ENCODE results near the gene CHURC1. TPM values are rescaled to one million over a fixed set of nuclear protein-coding genes. Genes with fewer than 3 reads are reported as not detected.

The CHURC1 gene
- total and polyA plus RNA-seq, 2 experiments from 2014 or later, result 42.0 to 218 TPM

DNA sequence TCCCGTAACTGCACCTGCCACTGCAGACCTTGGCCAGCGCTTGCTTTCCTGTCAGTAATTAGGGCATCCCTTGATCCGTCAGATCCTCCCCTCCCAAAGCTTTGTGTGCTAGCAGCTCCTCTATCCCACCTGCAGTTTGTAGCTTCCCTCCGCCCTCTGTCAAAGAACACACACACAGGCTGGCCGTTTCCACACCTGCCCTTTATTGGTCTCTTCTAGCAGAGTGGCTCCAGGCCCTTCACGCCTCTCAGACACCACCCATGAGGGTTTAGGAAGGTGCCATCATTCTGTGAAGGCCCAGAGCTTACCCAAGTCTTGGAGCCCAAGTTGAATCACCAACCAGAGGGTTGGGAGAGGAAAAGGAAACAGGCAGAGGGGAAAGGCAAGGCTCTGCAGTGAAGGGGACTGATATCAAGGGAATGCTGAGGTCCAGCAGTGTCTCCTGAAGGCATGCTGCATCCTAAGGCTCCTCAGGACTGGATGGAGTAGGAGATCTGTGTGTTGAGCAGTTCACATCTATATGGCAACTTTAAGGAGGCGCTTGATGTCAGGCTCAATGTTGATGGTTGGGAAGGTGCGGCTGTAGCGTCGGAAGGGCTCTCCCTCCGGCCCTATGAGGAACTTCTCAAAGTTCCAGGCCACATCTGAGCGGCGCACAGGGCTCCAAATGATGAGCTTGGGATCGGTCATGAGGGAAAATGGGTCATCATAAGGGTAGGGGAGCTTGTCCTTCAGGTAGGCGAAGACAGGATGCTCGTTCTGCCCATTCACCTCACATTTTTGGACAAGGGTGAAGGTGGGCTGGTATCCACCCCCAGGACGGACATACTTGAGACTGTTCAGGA is 24.9 kb downstream of the CHURC1 start:
- H3K4me3 Mint-ChIP-seq, result no peak overlapping the region
- Histone ChIP-seq H3K27ac (ENCODE audit: low read depth) (no peak overlapping the region), H3K4me2 (no peak overlapping the region), H3K9me2 (ENCODE audit: insufficient read depth) (no peaks in the 10 kb centered on the region), H3K79me2 (replicated peaks; ENCODE audit: insufficient read depth) (no peaks in the 10 kb centered on the region), H3K27me3 (ENCODE audit: insufficient read depth) (no peaks in the 10 kb centered on the region), H3K4me1 (ENCODE audit: insufficient read depth) (peaks cover 20% of the 10 kb centered on the region), H3K36me3 (ENCODE audit: insufficient read depth) (0 out of 2 replicates have a peak, but pooled peaks cover 4% of the 10 kb centered on the region), H3K4me3 (no peak overlapping the region), H2AFZ (no peak overlapping the region), H3F3A (replicated peaks; ENCODE audit: low read depth) (no peaks in the 10 kb centered on the region), H4K20me1 (replicated peaks; ENCODE audit: insufficient read depth) (peaks cover 4% of the 10 kb centered on the region; the same call in 1 of the 2 replicates)
- TF ChIP-seq EZH2phosphoT487 (IDR thresholded peaks at IDR 0.05; ENCODE audit: unreplicated experiment), result no peak
- no peak for TF ChIP-seq JUNB (IDR thresholded peaks at IDR 0.05; ENCODE audit: unreplicated experiment)
- TF ChIP-seq ZNF331 (CRISPR knock-in tag; IDR thresholded peaks at IDR 0.05; ENCODE audit: low read depth), result no peak
- no peak for TF ChIP-seq EZH2 (IDR thresholded peaks at IDR 0.05; ENCODE audit: low read depth, unreplicated experiment)
- no peak for TF ChIP-seq ZNF114 (CRISPR knock-in tag; IDR thresholded peaks at IDR 0.05)
- TF ChIP-seq ETS1 (IDR thresholded peaks at IDR 0.05), result no peak
- TF ChIP-seq, protein P1, sequence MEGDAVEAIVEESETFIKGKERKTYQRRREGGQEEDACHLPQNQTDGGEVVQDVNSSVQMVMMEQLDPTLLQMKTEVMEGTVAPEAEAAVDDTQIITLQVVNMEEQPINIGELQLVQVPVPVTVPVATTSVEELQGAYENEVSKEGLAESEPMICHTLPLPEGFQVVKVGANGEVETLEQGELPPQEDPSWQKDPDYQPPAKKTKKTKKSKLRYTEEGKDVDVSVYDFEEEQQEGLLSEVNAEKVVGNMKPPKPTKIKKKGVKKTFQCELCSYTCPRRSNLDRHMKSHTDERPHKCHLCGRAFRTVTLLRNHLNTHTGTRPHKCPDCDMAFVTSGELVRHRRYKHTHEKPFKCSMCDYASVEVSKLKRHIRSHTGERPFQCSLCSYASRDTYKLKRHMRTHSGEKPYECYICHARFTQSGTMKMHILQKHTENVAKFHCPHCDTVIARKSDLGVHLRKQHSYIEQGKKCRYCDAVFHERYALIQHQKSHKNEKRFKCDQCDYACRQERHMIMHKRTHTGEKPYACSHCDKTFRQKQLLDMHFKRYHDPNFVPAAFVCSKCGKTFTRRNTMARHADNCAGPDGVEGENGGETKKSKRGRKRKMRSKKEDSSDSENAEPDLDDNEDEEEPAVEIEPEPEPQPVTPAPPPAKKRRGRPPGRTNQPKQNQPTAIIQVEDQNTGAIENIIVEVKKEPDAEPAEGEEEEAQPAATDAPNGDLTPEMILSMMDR (conservative IDR thresholded peaks at IDR 0.05; ENCODE audit: low read depth in 2 of 2), result no peak
- no peak for TF ChIP-seq POLR2AphosphoS5 (IDR thresholded peaks at IDR 0.05; ENCODE audit: low read depth)
- TF ChIP-seq CREB1 (CRISPR knock-in tag; IDR thresholded peaks at IDR 0.05; ENCODE audit: low read depth), result no peak
- TF ChIP-seq STAT1 (IDR thresholded peaks at IDR 0.05; ENCODE audit: unreplicated experiment), result no peak
- no peak for TF ChIP-seq REST (IDR thresholded peaks at IDR 0.05; ENCODE audit: unreplicated experiment)
- TF ChIP-seq NANOG (IDR thresholded peaks at IDR 0.05; ENCODE audit: borderline replicate concordance), result no peak
- TF ChIP-seq, protein P2, sequence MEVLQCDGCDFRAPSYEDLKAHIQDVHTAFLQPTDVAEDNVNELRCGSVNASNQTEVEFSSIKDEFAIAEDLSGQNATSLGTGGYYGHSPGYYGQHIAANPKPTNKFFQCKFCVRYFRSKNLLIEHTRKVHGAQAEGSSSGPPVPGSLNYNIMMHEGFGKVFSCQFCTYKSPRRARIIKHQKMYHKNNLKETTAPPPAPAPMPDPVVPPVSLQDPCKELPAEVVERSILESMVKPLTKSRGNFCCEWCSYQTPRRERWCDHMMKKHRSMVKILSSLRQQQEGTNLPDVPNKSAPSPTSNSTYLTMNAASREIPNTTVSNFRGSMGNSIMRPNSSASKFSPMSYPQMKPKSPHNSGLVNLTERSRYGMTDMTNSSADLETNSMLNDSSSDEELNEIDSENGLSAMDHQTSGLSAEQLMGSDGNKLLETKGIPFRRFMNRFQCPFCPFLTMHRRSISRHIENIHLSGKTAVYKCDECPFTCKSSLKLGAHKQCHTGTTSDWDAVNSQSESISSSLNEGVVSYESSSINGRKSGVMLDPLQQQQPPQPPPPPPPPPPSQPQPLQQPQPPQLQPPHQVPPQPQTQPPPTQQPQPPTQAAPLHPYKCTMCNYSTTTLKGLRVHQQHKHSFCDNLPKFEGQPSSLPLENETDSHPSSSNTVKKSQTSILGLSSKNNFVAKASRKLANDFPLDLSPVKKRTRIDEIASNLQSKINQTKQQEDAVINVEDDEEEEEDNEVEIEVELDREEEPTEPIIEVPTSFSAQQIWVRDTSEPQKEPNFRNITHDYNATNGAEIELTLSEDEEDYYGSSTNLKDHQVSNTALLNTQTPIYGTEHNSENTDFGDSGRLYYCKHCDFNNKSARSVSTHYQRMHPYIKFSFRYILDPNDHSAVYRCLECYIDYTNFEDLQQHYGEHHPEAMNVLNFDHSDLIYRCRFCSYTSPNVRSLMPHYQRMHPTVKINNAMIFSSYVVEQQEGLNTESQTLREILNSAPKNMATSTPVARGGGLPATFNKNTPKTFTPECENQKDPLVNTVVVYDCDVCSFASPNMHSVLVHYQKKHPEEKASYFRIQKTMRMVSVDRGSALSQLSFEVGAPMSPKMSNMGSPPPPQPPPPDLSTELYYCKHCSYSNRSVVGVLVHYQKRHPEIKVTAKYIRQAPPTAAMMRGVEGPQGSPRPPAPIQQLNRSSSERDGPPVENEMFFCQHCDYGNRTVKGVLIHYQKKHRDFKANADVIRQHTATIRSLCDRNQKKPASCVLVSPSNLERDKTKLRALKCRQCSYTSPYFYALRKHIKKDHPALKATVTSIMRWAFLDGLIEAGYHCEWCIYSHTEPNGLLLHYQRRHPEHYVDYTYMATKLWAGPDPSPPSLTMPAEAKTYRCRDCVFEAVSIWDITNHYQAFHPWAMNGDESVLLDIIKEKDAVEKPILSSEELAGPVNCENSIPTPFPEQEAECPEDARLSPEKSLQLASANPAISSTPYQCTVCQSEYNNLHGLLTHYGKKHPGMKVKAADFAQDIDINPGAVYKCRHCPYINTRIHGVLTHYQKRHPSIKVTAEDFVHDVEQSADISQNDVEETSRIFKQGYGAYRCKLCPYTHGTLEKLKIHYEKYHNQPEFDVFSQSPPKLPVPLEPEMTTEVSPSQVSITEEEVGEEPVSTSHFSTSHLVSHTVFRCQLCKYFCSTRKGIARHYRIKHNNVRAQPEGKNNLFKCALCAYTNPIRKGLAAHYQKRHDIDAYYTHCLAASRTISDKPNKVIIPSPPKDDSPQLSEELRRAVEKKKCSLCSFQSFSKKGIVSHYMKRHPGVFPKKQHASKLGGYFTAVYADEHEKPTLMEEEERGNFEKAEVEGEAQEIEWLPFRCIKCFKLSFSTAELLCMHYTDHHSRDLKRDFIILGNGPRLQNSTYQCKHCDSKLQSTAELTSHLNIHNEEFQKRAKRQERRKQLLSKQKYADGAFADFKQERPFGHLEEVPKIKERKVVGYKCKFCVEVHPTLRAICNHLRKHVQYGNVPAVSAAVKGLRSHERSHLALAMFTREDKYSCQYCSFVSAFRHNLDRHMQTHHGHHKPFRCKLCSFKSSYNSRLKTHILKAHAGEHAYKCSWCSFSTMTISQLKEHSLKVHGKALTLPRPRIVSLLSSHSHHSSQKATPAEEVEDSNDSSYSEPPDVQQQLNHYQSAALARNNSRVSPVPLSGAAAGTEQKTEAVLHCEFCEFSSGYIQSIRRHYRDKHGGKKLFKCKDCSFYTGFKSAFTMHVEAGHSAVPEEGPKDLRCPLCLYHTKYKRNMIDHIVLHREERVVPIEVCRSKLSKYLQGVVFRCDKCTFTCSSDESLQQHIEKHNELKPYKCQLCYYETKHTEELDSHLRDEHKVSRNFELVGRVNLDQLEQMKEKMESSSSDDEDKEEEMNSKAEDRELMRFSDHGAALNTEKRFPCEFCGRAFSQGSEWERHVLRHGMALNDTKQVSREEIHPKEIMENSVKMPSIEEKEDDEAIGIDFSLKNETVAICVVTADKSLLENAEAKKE (CRISPR knock-in tag; IDR thresholded peaks at IDR 0.05), result no peak
- 0 out of 3 replicates have a peak, but pooled peaks cover 3% of the 10 kb centered on the region for H3K36me3 Mint-ChIP-seq (ENCODE audit: low read depth)
- no peaks in the 10 kb centered on the region for H3K9me3 Mint-ChIP-seq
- H3K27ac Mint-ChIP-seq, result no peak overlapping the region
- H3K4me1 Mint-ChIP-seq, result peaks cover 19% of the 10 kb centered on the region
- no peak for ATAC-seq
- peaks cover 3% of the 10 kb centered on the region for H3K27me3 Mint-ChIP-seq (ENCODE audit: insufficient read depth, low read depth, poor library complexity)
- no peak for DNase-seq (ENCODE audit: low spot score)
